Stimulated activated CD8-positive, alpha-beta memory T cell treated with anti-CD3 and anti-CD28 coated beads, Interleukin-15, amount 100 ng/mL, for 4 hours (primary cell): ENCODE results near the gene GATAD1.
"Not testable (repeated sequence)": the region's sequence is repeated elsewhere in the genome, so short reads cannot be mapped to it uniquely, and the experiment has no call there.

Experiments used
- DNase-seq, 2 donors: peaks; one replicate each; pipeline ENCODE4 v3.0.0-alpha.2; 2020; ENCODE audit warnings: low read depth in 2 of 2

Gene GATAD1, protein sequence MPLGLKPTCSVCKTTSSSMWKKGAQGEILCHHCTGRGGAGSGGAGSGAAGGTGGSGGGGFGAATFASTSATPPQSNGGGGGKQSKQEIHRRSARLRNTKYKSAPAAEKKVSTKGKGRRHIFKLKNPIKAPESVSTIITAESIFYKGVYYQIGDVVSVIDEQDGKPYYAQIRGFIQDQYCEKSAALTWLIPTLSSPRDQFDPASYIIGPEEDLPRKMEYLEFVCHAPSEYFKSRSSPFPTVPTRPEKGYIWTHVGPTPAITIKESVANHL

GRCh38 chr7:92447345-92448204 is at the start of gene GATAD1:
Gene GATAD1 (plus strand): TSS chr7:92447482. CDS start chr7:92447730, 248 bp downstream.
- peak; percentile 54 to 63 for DNase-seq

- no peak for DNase-seq
Observed at GRCh38 chr7:92397542-92397941, 49.7 kb upstream of the GATAD1 start.

- DNase-seq = no peak
Observed at GRCh38 chr7:92400013-92400412, 47.3 kb upstream of the GATAD1 start.

DNA sequence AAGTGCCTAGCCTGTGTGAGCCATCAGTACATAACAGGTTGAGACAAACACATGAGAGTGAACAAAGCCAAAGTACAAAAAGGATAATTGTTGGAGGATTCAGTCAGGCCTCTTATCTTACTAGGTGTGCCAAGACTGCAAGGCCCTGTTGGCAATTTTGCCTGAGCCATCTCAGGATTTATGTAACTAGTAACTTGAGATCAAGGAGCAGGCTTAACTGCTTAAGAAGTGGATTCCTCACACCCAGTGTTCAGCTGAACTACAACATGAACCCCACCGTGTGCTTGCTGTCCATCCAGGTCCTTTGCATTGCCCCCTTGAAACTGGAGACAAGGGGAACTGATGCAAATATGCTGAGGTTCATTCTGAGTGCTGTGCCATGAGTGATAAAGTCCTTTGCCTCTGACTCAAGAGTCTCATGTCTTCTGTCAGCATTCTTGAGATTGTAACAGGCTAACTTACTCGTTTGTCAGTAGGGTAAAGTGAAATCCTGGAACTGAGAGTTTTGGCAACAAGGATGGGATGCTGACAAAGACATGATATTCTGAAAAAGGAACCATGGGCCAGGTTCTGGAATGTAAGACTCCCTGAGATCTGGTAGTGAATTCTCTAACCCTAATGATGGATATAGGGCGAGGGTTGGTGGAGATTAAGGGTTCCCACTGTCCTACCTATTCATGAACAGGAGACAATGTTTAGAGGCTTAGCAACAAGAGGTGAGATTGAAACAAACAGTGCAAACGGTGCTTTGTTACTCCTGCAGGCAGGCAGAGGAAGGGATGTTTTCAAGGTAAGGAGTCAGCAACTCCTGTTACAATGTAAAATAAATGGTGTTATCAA is 44.1 kb upstream of the GATAD1 start:
- DNase-seq = no peak

- no peak for DNase-seq
Observed at GRCh38 chr7:92403760-92404074, 43.6 kb upstream of the GATAD1 start.

GRCh38 chr7:92404170-92404614 is 43.1 kb upstream of the GATAD1 start:
- peak; percentile 7 to 15 for DNase-seq

GRCh38 chr7:92409357-92409756 is 37.9 kb upstream of the GATAD1 start:
- DNase-seq = no peak

- not testable (repeated sequence) for DNase-seq
Observed at GRCh38 chr7:92410162-92410561, 37.1 kb upstream of the GATAD1 start.

GRCh38 chr7:92412745-92413144 is 34.5 kb upstream of the GATAD1 start:
- no peak for DNase-seq

DNA sequence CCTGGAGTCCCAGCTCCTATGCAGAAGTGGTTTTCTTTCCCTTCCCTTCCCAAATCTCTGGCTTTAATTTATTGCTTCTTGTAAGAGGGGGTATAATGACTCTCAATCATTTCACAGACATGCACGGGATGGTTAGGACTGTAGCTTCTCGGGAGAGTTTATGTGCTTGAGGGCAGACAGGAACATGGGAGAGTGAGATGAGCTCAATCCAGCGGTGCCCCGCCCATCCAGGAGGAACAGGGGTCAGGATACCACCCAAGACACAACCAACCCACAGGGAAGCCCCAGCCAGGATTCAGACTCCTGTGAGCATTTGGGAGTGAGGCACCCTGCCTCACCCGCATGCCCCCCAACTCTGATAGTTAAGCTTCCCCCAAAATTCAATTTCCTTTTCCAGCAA is 33.7 kb upstream of the GATAD1 start:
- DNase-seq = no peak

GRCh38 chr7:92415225-92415624 is 32.1 kb upstream of the GATAD1 start:
- DNase-seq = no peak

DNA sequence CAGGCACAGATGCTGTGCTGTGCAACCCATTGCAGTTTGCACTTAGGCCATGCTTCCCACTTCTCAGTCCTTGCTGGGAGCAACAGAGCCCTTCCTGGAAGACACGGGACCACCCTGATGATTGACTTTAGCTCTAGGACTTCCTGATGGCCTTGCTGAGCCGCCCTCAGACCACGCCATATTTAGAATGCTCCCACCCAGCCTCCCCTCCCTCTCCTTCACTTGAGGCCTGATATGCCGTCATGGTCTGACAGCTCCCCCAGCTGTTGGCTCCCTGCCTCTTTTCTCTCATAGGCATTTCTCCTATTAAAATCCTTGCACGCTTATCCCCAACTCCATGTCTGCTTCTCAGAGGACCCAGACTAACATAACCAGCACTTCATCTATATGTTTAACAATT is 29.4 kb upstream of the GATAD1 start:
- DNase-seq = no peak

DNA sequence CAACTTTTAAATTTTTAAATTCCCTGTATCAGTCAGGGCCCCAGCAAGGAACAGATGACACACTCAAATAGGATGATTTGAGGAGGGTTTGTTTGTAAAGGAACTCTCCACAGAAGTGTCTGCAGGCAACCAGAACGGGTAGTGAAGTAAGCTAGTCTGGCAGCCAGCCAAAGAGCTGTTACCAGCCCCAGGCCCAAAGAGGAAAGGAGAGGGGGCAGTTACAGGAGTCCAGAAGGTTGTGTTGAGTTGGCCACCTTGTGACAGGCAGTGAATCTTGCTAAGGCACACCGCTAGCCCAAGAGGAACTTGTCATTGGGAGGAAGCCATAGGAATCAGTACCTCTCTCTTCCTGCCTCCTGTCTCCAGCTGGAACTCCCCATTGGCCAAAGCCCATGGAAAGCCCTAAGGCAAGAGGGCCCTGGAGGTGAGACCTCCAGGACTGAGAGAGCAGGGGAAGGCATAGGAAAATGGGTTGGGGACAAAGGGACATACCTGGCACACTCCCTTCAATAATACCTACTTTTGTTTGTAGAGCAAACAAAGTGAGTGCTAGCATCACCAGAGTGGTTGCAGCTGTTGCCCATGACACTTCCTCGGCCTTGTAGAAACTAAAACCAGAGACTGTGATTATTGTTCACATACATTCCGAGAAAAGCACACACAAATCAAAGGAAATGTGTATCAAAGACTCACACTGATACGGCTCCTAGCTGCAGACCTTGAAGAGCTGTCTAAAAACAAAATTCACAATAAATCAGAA is 25.4 kb upstream of the GATAD1 start:
- DNase-seq = no peak

DNA sequence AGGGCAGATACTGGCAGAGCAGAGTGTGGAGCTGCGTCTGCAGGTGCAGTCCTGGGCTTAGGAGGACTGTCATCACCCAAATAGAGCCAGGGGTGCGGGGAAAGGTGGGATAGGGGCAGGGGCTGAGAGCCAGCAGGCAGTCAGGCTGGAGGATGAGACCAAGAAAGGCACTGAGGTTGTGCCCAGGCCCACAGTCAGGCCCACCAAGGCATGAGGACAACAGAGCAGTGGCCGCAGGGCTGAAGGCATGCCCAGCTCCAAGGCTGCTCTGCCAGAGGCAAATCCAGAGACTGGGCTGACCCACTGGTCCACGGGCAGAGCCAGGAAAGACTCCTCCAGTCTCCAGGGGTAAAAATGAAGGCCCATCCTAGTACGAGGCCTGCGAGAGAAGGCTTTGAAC is 24.4 kb upstream of the GATAD1 start:
- no peak for DNase-seq

DNA sequence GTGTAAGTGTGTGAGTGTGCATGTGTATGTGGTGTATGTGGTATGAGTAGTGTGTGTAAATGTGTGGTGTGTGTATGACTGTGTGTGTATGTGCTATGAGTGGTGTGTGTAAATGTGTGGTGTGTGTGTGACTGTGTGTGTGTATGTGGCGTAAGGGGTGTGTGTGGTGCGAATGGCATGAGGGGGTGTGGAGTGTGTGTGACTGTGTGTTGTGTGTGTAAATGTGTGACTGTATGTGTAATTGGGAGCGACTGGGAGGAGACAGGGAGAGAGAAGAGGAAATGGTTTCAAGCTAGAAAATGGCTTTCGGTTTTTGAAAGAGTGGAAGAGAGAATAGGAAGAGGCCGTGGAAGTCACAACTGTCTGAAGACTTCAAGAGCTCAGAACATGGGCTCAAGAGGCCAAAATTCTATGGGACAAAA is 23.6 kb upstream of the GATAD1 start:
- no peak for DNase-seq

GRCh38 chr7:92425311-92425947 is 21.9 kb upstream of the GATAD1 start:
- no peak for DNase-seq

DNA sequence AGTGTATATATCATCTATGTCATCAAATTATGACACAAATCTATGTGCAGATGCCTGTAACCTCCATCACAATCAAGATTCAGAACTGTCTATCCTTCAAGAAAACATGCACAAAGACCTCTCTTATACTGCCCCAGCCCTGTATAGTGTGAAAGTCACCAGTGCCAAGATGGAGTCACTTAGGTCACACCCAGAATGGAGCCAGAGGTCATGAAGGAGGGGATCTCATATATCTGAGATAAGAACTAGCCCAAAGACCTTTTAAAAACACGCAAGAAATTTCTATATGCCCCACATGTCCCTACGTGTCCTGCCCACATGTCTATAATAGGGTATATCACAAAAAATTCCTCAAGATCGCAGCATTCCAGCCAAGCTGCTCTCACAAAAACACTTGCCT is 20.1 kb upstream of the GATAD1 start:
- no peak for DNase-seq

- DNase-seq = no peak
Observed at GRCh38 chr7:92432299-92432946, 14.9 kb upstream of the GATAD1 start.

DNA sequence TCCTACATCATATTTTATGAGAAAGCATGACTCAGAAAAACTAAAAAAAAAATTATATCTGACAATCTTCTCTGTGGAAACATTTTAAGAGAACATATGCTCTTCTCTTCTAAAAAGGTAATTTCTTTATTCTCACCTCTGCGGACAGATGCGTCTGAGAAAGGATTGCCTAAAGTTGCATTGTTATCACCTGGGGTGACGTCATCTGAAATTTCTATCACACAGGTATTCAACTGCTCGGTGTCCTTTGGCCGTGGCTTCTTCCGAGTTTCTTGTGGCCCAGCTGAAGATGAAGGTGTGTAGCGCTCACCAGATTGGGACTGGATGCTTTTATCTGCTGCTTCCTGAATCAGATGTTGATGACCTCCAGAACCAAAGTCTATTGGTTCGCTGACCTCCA is 14.3 kb upstream of the GATAD1 start:
- no peak for DNase-seq

DNA sequence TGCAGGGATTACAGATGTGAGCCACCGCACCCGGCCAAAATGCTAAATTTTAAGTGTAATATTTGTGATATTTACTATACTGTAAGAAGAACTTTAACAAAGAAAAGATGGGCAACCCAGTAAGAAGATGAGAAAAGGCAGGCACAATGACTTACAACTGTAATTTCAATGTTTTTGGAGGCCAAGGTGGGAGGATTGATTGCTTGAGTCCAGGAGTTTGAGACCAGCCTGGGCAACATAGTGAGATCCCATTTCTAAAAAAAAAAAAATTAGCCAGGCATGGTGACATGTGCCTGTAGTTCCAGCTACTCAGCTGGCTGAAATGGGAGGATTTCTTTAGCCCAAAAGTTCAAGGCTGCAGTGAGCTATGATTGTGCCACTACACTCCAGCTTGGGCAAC is 11.7 kb upstream of the GATAD1 start:
- no peak for DNase-seq
